Glomerular visceral epithelial cell (primary cell): ENCODE data around the gene KATNB1.
"Not testable (repeated sequence)": the region's sequence is repeated elsewhere in the genome, so short reads cannot be mapped to it uniquely, and the experiment has no call there.

Source experiments
- DNase-seq: peaks from one replicate; pipeline ENCODE4 v3.0.0-alpha.2; 2016; ENCODE audit errors: extremely low spot score

Gene KATNB1

GRCh38 chr16:57791893-57792461 is 56.4 kb downstream of the KATNB1 start:
- DNase-seq: no peak

GRCh38 chr16:57794849-57795430 is 59.4 kb downstream of the KATNB1 start:
- no peak for DNase-seq

GRCh38 chr16:57795431-57795878 is 59.9 kb downstream of the KATNB1 start:
- peak; percentile 80 for DNase-seq

- DNase-seq: not testable (repeated sequence)
Observed at GRCh38 chr16:57796014-57796413, 60.4 kb downstream of the KATNB1 start.

- DNase-seq: no peak
Observed at GRCh38 chr16:57797216-57797525, 61.6 kb downstream of the KATNB1 start.

- DNase-seq: peak; percentile 85
Observed at GRCh38 chr16:57797526-57798266, 62.1 kb downstream of the KATNB1 start.

GRCh38 chr16:57798267-57798810 is 62.8 kb downstream of the KATNB1 start:
- no peak for DNase-seq

GRCh38 chr16:57798953-57799599 is 63.5 kb downstream of the KATNB1 start:
- no peak for DNase-seq

GRCh38 chr16:57799600-57800199 is 64.1 kb downstream of the KATNB1 start:
- DNase-seq: no peak

GRCh38 chr16:57800200-57801097 is 64.9 kb downstream of the KATNB1 start:
- no peak for DNase-seq

- peak; percentile 71 for DNase-seq
Observed at GRCh38 chr16:57801098-57801808, 65.7 kb downstream of the KATNB1 start.

GRCh38 chr16:57801809-57802340 is 66.3 kb downstream of the KATNB1 start:
- DNase-seq: peak; percentile 54

GRCh38 chr16:57802341-57803133 is 67.0 kb downstream of the KATNB1 start, which contains the start of gene KIFC3:
Gene KIFC3, minus strand, starts transcription at chr16:57802491. Its CDS starts 4,248 bp downstream, at chr16:57798243.
- peak; percentile 79 for DNase-seq

GRCh38 chr16:57803134-57803990 is 67.8 kb downstream of the KATNB1 start:
- no peak for DNase-seq

- DNase-seq: no peak
Observed at GRCh38 chr16:57804111-57804837, 68.7 kb downstream of the KATNB1 start.

GRCh38 chr16:57805176-57805575 is 69.6 kb downstream of the KATNB1 start:
- DNase-seq: no peak
